ENCODE results near the gene FKBP5.

DNA sequence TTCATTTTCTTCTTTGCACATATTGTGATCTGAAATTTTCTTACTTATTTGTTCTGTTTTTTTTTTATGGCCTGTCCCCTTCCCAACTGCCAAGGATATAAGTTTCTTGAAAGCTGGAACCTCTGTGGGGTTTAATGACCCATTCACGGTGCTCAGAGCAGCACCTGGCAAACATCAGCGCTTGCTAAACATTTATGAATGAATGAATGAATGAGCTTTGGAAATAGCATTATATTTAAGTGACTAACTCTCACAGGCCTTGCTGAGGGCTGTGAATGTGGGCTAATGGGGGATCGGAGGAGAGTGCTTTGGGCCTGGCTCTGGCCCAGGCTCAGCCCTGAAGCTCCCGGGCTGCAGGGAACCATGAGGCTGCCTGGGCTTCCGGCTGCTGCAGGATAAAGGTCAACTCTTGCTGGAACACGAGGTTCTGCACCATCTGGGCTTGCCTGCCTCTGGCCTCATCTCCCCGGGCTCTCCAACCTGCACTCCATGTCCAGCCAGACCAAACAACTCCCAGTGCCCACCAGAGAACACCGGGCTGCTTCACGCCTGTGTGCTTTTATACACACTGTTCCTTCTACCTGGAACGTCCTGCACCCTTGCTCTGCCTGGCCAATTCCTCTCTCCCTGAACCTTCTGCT lies 33.5 kb upstream of the FKBP5 start:
- TF ChIP-seq, protein P1, sequence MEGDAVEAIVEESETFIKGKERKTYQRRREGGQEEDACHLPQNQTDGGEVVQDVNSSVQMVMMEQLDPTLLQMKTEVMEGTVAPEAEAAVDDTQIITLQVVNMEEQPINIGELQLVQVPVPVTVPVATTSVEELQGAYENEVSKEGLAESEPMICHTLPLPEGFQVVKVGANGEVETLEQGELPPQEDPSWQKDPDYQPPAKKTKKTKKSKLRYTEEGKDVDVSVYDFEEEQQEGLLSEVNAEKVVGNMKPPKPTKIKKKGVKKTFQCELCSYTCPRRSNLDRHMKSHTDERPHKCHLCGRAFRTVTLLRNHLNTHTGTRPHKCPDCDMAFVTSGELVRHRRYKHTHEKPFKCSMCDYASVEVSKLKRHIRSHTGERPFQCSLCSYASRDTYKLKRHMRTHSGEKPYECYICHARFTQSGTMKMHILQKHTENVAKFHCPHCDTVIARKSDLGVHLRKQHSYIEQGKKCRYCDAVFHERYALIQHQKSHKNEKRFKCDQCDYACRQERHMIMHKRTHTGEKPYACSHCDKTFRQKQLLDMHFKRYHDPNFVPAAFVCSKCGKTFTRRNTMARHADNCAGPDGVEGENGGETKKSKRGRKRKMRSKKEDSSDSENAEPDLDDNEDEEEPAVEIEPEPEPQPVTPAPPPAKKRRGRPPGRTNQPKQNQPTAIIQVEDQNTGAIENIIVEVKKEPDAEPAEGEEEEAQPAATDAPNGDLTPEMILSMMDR (IDR thresholded peaks at IDR 0.05; ENCODE audit: poor library complexity), result no peak
- no peak for TF ChIP-seq EZH2 (IDR thresholded peaks at IDR 0.05; ENCODE audit: borderline replicate concordance)
